HCT116 (cell line): ENCODE data around the gene SNRPA1. TPM values are rescaled to one million over a fixed set of nuclear protein-coding genes. Genes with fewer than 3 reads are reported as not detected.

ENCODE experiments used
- ATAC-seq: fragments of 200-7000 bp; cut with Tn5 transposase; 2 replicates; pipeline ENCODE4 v1.9.1; 2020; ENCODE audit warnings: mild to moderate bottlenecking, moderate library complexity
- BruUV-seq: library from RNA; stranded (reverse); fragments of 400-500 nt; replicated peaks from 2 replicates; lab custom pipeline; 2021; lab: Mats Ljungman, UMichigan
- CTCF ChIA-PET: fragments of 300-600 bp; sonication (Branson Sonifier 250); formaldehyde crosslinking; loops from one replicate; lab custom pipeline; 2021; ENCODE audit warnings: antibody characterized with exemption; lab: Charles Lee
- POLR2A ChIA-PET: fragments of 300-600, 350-600 bp; sonication (Branson Sonifier 250); formaldehyde crosslinking; loops from one replicate; lab custom pipeline; 2021; ENCODE audit warnings: antibody characterized with exemption; lab: Charles Lee
- RAD21 ChIA-PET, 2 experiments: fragments of 300-600 bp; sonication (Branson Sonifier 250); formaldehyde crosslinking; loops; one replicate each; lab custom pipeline; 2023; ENCODE audit warnings: low total read pairs in 2 of 2; ENCODE audit not compliant: uncharacterized antibody in 2 of 2, unreplicated experiment in 2 of 2, low non-redundant PET in 1 of 2; lab: Charles Lee
- DNase-seq: peaks from one replicate; pipeline ENCODE4 v3.0.0-alpha.2; 2010; ENCODE audit warnings: low read depth, low spot score
- H2AFZ ChIP-seq: fragments of 200-600 bp; shearing (Covaris generic), sonication (generic); 2 replicates; pipeline ENCODE4 v1.6.1; 2017; ENCODE audit warnings: low read depth, mixed run types, mixed read lengths, antibody characterized with exemption, low read length; ENCODE audit not compliant: poor library complexity, severe bottlenecking
- H3K27ac ChIP-seq: 2 replicates; pipeline ENCODE4 v1.5.1; 2012; ENCODE audit warnings: low read depth, low read length
- H3K27me3 ChIP-seq: fragments of 200-600 bp; sonication (generic); 2 replicates; pipeline ENCODE4 v1.6.1; 2016; ENCODE audit warnings: mixed run types, low read length, mixed read lengths; ENCODE audit not compliant: insufficient read depth
- H3K36me3 ChIP-seq, 2 experiments: fragments of 200-500 bp in 1 of 2; fragments of 200-600 bp in 1 of 2; sonication (Bioruptor generic) in 1 of 2; sonication (generic) in 1 of 2; 2 replicates each; pipeline versions ENCODE4 v1.5.1 to v1.6.1; 2014 to 2016; ENCODE audit warnings: low read length in 2 of 2, inconsistent platforms in 1 of 2, mixed read lengths in 1 of 2, mixed run types in 1 of 2; ENCODE audit not compliant: insufficient read depth in 2 of 2, control insufficient read depth in 1 of 2
- H3K4me1 ChIP-seq, 2 experiments: fragments of 200-600 bp in 1 of 2; sonication (generic) in 1 of 2; 2 replicates each; pipeline versions ENCODE4 v1.5.1 to v1.6.1; 2012 to 2017; ENCODE audit warnings: low read length in 2 of 2, inconsistent platforms in 1 of 2, mild to moderate bottlenecking in 1 of 2, mixed read lengths in 1 of 2, mixed run types in 1 of 2, moderate library complexity in 1 of 2; ENCODE audit not compliant: insufficient read depth in 2 of 2, control insufficient read depth in 1 of 2
- H3K4me2 ChIP-seq: fragments of 200-600 bp; sonication (generic); 2 replicates; pipeline ENCODE4 v1.6.1; 2017; ENCODE audit warnings: mixed run types, low read length, mixed read lengths
- H3K4me3 ChIP-seq, 2 experiments: fragments of 200-600 bp in 1 of 2; sonication (generic) in 1 of 2; replicated peaks in 1 of 2; 2 replicates each; pipeline ENCODE4 v1.5.1; 2011 to 2016; ENCODE audit warnings: low read length in 2 of 2, control low read depth in 1 of 2, low read depth in 1 of 2, mild to moderate bottlenecking in 1 of 2, mixed read lengths in 1 of 2, mixed run types in 1 of 2
- H3K79me2 ChIP-seq: fragments of 200-600 bp; sonication (generic); 2 replicates; pipeline ENCODE4 v1.6.1; 2017; ENCODE audit warnings: mild to moderate bottlenecking, mixed run types, low read length, moderate library complexity, mixed read lengths; ENCODE audit not compliant: insufficient read depth
- H3K9ac ChIP-seq: fragments of 200-600 bp; sonication (generic); 2 replicates; pipeline ENCODE4 v1.6.1; 2016; ENCODE audit warnings: low read length, mixed read lengths
- H3K9me2 ChIP-seq: fragments of 200-600 bp; sonication (generic), shearing (Covaris generic); 2 replicates; pipeline ENCODE4 v1.6.1; 2017; ENCODE audit warnings: mixed run types, mild to moderate bottlenecking, moderate library complexity; ENCODE audit not compliant: insufficient read depth
- H3K9me3 ChIP-seq, 2 experiments: fragments of 200-500 bp in 1 of 2; fragments of 200-600 bp in 1 of 2; sonication (Bioruptor generic) in 1 of 2; sonication (generic) in 1 of 2; 2 replicates each; pipeline ENCODE4 v1.6.1; 2014 to 2017; ENCODE audit warnings: low read length in 2 of 2, mixed read lengths in 2 of 2, inconsistent platforms in 1 of 2, low read depth in 1 of 2, mild to moderate bottlenecking in 1 of 2, mixed run types in 1 of 2, moderate library complexity in 1 of 2; ENCODE audit not compliant: control insufficient read depth in 1 of 2, insufficient read depth in 1 of 2
- H4K20me1 ChIP-seq: fragments of 200-600 bp; sonication (generic), shearing (Covaris generic); 2 replicates; pipeline ENCODE4 v1.6.1; 2017; ENCODE audit warnings: mixed run types, mild to moderate bottlenecking, moderate library complexity; ENCODE audit not compliant: insufficient read depth
- EGR1 ChIP-seq: IDR thresholded peaks from 2 replicates; pipeline ENCODE4 v1.6.1; 2012; ENCODE audit warnings: low read depth
- ELF1 ChIP-seq: IDR thresholded peaks from 2 replicates; pipeline ENCODE4 v1.6.1; 2012; ENCODE audit warnings: low read depth, borderline replicate concordance
- EZH2 ChIP-seq: fragments of 200-600 bp; sonication (generic); IDR thresholded peaks from 2 replicates; pipeline ENCODE4 v1.6.1; 2017; ENCODE audit warnings: antibody characterized with exemption, mixed run types
- FOSL1 ChIP-seq: IDR thresholded peaks from 2 replicates; pipeline ENCODE4 v1.6.1; 2012; ENCODE audit warnings: low read depth
- JUND ChIP-seq: IDR thresholded peaks from 2 replicates; pipeline ENCODE4 v1.6.1; 2012
- SIN3A ChIP-seq: IDR thresholded peaks from 2 replicates; pipeline ENCODE4 v1.6.1; 2012; ENCODE audit warnings: low read depth
- TCF7L2 ChIP-seq: IDR thresholded peaks from 2 replicates; pipeline ENCODE4 v1.7.0; 2011; ENCODE audit warnings: borderline replicate concordance, inconsistent platforms; ENCODE audit not compliant: insufficient read depth, insufficient read length; ENCODE audit errors: extremely low read depth
- YY1 ChIP-seq: IDR thresholded peaks from 2 replicates; pipeline ENCODE4 v1.6.1; 2011; ENCODE audit warnings: low read length, low read depth, moderate library complexity, mild to moderate bottlenecking; ENCODE audit not compliant: insufficient replicate concordance; ENCODE audit errors: extremely low read depth
- ZFX ChIP-seq: fragments of 450-650 bp; IDR thresholded peaks from 2 replicates; pipeline ENCODE4 v1.6.1; 2017
- ZNF274 ChIP-seq: fragments of 200-500 bp; sonication (Bioruptor generic); IDR thresholded peaks from 2 replicates; pipeline ENCODE4 v1.6.1; 2014; ENCODE audit warnings: mild to moderate bottlenecking, low read depth, low read length, inconsistent platforms
- intact Hi-C: fragments of 100-400 bp; cut with micrococcal nuclease; formaldehyde crosslinking; loops from 2 replicates; pipeline ENCODE4 v1.10.0; 2022
- total RNA-seq: library from RNA; stranded (reverse); gene quantifications from one replicate; pipeline ENCODE4 v1.2.1, GENCODE V29; 2021; ENCODE audit not compliant: unreplicated experiment
- TF ChIP-seq, protein P1 (sequence below): IDR thresholded peaks from 2 replicates; pipeline ENCODE4 v1.6.1; 2011; ENCODE audit warnings: mild to moderate bottlenecking, low read length, moderate library complexity; ENCODE audit not compliant: insufficient replicate concordance; ENCODE audit errors: extremely low read depth
- TF ChIP-seq, protein P2 (sequence below): IDR thresholded peaks from 2 replicates; pipeline ENCODE4 v1.6.1; 2012
- TF ChIP-seq, protein P3 (sequence below): IDR thresholded peaks from 2 replicates; pipeline ENCODE4 v1.6.1; 2012; ENCODE audit warnings: low read depth

Gene SNRPA1
- total RNA-seq, 1 experiment from 2014 or later: 104 TPM

DNA sequence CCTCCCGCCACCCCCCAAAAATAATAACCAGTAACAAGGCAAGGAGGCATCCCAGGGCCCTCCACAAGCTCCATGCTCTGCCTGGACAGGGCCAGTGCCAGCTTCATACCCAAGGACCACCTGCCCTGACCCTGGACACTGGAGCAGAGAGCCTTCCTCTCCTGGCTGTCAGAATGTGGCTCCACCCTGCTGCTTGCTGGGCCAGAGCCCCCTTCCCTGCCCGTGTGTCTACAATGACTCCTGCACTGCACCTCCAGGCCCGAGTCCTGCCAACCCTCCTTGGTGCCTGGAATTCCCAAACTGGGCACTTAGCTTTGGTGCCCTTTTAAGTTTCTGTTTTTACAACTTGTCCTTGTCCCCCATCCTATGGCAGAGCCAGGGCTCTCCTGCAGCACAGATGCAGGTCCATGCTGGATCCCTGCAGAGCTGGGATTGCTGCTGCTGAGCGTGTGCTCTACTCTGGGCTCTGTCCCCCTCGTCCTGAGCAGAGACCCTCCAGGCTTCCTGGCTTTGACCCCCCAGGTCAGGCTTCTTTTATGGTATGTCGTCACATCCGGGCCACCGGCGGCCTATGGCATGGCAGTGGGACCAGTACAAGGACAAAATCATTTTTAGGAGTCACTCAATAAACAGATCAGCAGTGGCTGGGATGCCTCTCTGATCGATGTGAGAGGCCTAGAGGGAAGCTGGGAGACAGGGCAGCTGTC is 11.4 kb upstream of the SNRPA1 start:
- intact Hi-C loops: no loop called here
- RAD21 ChIA-PET: no interaction called here

More for the DNA sequence above, 11.4 kb upstream of the SNRPA1 start:
- Histone ChIP-seq H4K20me1 (no peaks in the 10 kb centered on the region), H3K9me3 (no peaks in the 10 kb centered on the region), H3K36me3 (no peaks in the 10 kb centered on the region), H3K4me3 (no peak overlapping the region), H3K27ac (no peak overlapping the region), H3K9me2 (no peaks in the 10 kb centered on the region), H3K9ac (no peak overlapping the region), H2AFZ (no peak overlapping the region), H3K79me2 (no peaks in the 10 kb centered on the region), H3K4me2 (no peak overlapping the region), H3K27me3 (no peaks in the 10 kb centered on the region), H3K4me1 (no peaks in the 10 kb centered on the region)
- ATAC-seq: no peak
- BruUV-seq: no TSS peak
- ChIA-PET POLR2A (no interaction called here), CTCF (no interaction called here)
- no peak for TF ChIP-seq SIN3A
- no peak for TF ChIP-seq ZFX
- no peak for TF ChIP-seq ELF1
- TF ChIP-seq TCF7L2: no peak
- TF ChIP-seq FOSL1: no peak
- TF ChIP-seq JUND: no peak
- TF ChIP-seq EZH2: no peak
- TF ChIP-seq, protein P1, sequence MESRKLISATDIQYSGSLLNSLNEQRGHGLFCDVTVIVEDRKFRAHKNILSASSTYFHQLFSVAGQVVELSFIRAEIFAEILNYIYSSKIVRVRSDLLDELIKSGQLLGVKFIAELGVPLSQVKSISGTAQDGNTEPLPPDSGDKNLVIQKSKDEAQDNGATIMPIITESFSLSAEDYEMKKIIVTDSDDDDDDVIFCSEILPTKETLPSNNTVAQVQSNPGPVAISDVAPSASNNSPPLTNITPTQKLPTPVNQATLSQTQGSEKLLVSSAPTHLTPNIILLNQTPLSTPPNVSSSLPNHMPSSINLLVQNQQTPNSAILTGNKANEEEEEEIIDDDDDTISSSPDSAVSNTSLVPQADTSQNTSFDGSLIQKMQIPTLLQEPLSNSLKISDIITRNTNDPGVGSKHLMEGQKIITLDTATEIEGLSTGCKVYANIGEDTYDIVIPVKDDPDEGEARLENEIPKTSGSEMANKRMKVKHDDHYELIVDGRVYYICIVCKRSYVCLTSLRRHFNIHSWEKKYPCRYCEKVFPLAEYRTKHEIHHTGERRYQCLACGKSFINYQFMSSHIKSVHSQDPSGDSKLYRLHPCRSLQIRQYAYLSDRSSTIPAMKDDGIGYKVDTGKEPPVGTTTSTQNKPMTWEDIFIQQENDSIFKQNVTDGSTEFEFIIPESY: no peak
- TF ChIP-seq YY1: no peak
- no peak for TF ChIP-seq ZNF274
- TF ChIP-seq, protein P2, sequence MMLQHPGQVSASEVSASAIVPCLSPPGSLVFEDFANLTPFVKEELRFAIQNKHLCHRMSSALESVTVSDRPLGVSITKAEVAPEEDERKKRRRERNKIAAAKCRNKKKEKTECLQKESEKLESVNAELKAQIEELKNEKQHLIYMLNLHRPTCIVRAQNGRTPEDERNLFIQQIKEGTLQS: no peak
- TF ChIP-seq EGR1: no peak
- TF ChIP-seq, protein P3, sequence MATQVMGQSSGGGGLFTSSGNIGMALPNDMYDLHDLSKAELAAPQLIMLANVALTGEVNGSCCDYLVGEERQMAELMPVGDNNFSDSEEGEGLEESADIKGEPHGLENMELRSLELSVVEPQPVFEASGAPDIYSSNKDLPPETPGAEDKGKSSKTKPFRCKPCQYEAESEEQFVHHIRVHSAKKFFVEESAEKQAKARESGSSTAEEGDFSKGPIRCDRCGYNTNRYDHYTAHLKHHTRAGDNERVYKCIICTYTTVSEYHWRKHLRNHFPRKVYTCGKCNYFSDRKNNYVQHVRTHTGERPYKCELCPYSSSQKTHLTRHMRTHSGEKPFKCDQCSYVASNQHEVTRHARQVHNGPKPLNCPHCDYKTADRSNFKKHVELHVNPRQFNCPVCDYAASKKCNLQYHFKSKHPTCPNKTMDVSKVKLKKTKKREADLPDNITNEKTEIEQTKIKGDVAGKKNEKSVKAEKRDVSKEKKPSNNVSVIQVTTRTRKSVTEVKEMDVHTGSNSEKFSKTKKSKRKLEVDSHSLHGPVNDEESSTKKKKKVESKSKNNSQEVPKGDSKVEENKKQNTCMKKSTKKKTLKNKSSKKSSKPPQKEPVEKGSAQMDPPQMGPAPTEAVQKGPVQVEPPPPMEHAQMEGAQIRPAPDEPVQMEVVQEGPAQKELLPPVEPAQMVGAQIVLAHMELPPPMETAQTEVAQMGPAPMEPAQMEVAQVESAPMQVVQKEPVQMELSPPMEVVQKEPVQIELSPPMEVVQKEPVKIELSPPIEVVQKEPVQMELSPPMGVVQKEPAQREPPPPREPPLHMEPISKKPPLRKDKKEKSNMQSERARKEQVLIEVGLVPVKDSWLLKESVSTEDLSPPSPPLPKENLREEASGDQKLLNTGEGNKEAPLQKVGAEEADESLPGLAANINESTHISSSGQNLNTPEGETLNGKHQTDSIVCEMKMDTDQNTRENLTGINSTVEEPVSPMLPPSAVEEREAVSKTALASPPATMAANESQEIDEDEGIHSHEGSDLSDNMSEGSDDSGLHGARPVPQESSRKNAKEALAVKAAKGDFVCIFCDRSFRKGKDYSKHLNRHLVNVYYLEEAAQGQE: no peak
- no peak for DNase-seq
